Adrenal gland (tissue), 12 donors: ENCODE measurements around the gene GKN1. TPM values are rescaled to one million over a fixed set of nuclear protein-coding genes. Genes with fewer than 3 reads are reported as not detected.

Experiments used
- DNase-seq, 7 donors: peaks; one replicate each; pipeline ENCODE4 v3.0.0-alpha.2; 2019 to 2020
- H3K27ac ChIP-seq, 5 donors: fragments of 200-600 bp; sonication (generic) in 4 of 5; 1 replicate in 3 of 5; 2 replicates in 2 of 5; pipeline versions ENCODE4 v1.5.1 to v1.8.0; 2016 to 2020; ENCODE audit warnings: mild to moderate bottlenecking in 1 of 5
- H3K27me3 ChIP-seq: fragments of 200-600 bp; 2 replicates; pipeline ENCODE4 v1.8.0; 2021
- H3K36me3 ChIP-seq, 2 donors: fragments of 200-600 bp; replicated peaks in 1 of 2; 1 replicate in 1 of 2; 2 replicates in 1 of 2; pipeline versions ENCODE4 v1.5.1 to v1.8.0; 2018 to 2022
- H3K4me1 ChIP-seq, 2 donors: fragments of 200-600 bp; replicated peaks in 1 of 2; 1 replicate in 1 of 2; 2 replicates in 1 of 2; pipeline versions ENCODE4 v1.5.1 to v1.8.0; 2018 to 2021
- H3K4me3 ChIP-seq, 4 donors: fragments of 200-600 bp; sonication (generic) in 3 of 4; one replicate each; pipeline ENCODE4 v1.5.1; 2016 to 2018
- H3K9me3 ChIP-seq, 3 donors: fragments of 200-600 bp; sonication (generic) in 1 of 3; replicated peaks in 1 of 3; 1 replicate in 2 of 3; 2 replicates in 1 of 3; pipeline versions ENCODE4 v1.5.1 to v1.8.0; 2016 to 2021
- POLR2A ChIP-seq, 2 donors: fragments of 450-650 bp; IDR thresholded peaks; one replicate each; pipeline ENCODE4 v1.6.1; 2017; ENCODE audit warnings: antibody characterized with exemption in 2 of 2, mild to moderate bottlenecking in 2 of 2, moderate library complexity in 1 of 2
- WGBS, 4 donors: extraction: QIAGEN DNeasy Blood & Tissue Kit in 2 of 4; methylation state at CpG; one replicate each; pipeline versions ENCODE4 v1.1.5 to v1.1.7; 2013 to 2017; 5-methylcytosine and 5-hydroxymethylcytosine counted together
- intact Hi-C, 2 donors: fragments of 100-400 bp; cut with DNase I; formaldehyde crosslinking; loops; one replicate each; pipeline versions ENCODE4 v1.14.1 to v1.15.0; 2022 to 2023
- polyA plus RNA-seq, 3 donors: library from polyadenylated mRNA; stranded (reverse); fragments of 200-250 nt in 2 of 3; fragments of 350-450 nt in 1 of 3; fragmentation: Illumina TruSeq in 1 of 3; extraction: RNeasy Lipid Tissue Mini Kit (QIAGEN cat#74804) in 1 of 3; gene quantifications; one replicate each; pipeline ENCODE4 v1.2.3, GENCODE V29; 2013 to 2014
- total RNA-seq, 9 donors: library from RNA; depleted of rRNA in 4 of 9; stranded (reverse); fragments of >200 nt in 4 of 9; fragments of 120-200 nt in 1 of 9; fragmentation: NEBNext Ultra II Directional in 1 of 9; extraction: Animal tissue kit (Norgen Biotek cat#: 25700) in 1 of 9; gene quantifications; one replicate each; pipeline versions ENCODE4 v1.1.0 to v1.2.4, GENCODE V29; 2013 to 2023
- TF ChIP-seq, protein P1 (sequence below), 6 experiments: fragments of 450-650 bp in 4 of 6; fragments of 200-600 bp in 2 of 6; sonication (generic) in 1 of 6; IDR thresholded peaks; 1 replicate in 5 of 6; 2 replicates in 1 of 6; pipeline versions ENCODE4 v1.5.1 to v1.8.0; 2016 to 2021; ENCODE audit warnings: antibody characterized with exemption in 6 of 6, mild to moderate bottlenecking in 2 of 6, moderate library complexity in 1 of 6
- donor health status: healthy with polysubstance abuse.
- donor health status: Bipolar disorder and iron deficiency.
- donor health status: DM: yes; HTN: yes; CAD: no.
- donor health status: DM: no; HTN: no; CAD: no.
- donor health status: DM: no; HTN: no; CAD: no.
- donor health status: DM: yes; HTN: yes; CAD: no.

The GKN1 gene
- total and polyA plus RNA-seq, 12 donors, result 0.31 to 2.9 (median 1.5) TPM; not detected in 3

DNA sequence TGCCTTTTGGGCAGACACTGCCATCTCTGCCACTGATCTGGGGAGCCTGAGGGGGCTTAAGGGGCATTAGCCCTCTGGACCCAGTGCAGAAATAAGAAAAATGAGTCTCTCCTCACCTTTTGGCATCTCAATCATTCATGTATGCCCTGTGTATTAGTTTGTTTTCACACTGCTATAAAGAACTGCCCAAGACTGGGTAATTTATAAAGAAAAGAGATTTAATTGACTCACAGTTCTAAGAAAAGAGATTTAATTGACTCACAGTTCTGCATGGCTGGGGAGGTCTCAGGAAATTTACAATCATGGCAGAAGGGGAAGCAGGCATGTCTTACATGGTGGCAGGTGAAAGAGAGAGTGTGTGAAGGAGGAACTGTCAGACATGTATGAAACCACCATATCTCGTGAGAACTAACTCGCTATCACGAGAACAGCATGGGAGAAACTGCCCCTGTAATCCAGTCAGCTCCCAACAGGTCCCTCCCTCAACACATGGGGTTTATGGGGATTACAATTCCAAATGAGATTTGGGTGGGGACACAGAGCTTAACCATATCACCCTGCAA is 43.2 kb upstream of the GKN1 start:
- no peak for DNase-seq
- WGBS, 4 donors, result 82 to 91% (median 86%) methylated on average over 3 of the region's 3 CpGs
- no peaks in the 10 kb centered on the region for H3K36me3 ChIP-seq
- no peaks in the 10 kb centered on the region for H3K4me1 ChIP-seq
- no peak overlapping the region for H3K27ac ChIP-seq
- no peak overlapping the region for H3K4me3 ChIP-seq
- TF ChIP-seq POLR2A (IDR thresholded peaks at IDR 0.05), result no peak
- TF ChIP-seq, protein P1, sequence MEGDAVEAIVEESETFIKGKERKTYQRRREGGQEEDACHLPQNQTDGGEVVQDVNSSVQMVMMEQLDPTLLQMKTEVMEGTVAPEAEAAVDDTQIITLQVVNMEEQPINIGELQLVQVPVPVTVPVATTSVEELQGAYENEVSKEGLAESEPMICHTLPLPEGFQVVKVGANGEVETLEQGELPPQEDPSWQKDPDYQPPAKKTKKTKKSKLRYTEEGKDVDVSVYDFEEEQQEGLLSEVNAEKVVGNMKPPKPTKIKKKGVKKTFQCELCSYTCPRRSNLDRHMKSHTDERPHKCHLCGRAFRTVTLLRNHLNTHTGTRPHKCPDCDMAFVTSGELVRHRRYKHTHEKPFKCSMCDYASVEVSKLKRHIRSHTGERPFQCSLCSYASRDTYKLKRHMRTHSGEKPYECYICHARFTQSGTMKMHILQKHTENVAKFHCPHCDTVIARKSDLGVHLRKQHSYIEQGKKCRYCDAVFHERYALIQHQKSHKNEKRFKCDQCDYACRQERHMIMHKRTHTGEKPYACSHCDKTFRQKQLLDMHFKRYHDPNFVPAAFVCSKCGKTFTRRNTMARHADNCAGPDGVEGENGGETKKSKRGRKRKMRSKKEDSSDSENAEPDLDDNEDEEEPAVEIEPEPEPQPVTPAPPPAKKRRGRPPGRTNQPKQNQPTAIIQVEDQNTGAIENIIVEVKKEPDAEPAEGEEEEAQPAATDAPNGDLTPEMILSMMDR (IDR thresholded peaks at IDR 0.05), result no peak
- intact Hi-C loops, result no loop called here
- H3K27me3 ChIP-seq, result no peaks in the 10 kb centered on the region
- no peaks in the 10 kb centered on the region for H3K9me3 ChIP-seq

DNA sequence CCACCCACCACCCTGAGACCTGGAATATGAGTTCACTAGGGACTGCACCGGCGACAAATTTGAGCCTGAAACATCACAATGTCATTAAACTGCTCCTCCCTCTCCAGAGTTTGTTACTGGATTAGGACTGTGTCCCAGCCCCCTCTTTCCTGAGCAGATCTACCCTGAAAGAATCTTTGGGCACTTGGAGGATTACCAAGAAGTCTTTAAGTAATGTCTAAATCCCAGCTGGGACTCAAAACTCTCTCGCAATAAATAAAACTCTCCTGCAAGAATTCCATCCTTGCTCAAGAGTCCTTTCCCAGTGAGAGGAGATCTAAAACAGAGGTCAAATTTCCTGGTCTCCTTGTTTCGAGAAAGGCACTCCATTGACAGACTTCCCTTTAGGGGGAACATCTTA is 42.6 kb upstream of the GKN1 start:
- intact Hi-C loops, result no loop called here
- WGBS, 4 donors, result 61 to 81% (median 66%) methylated on average over 3 to 4 of the region's 4 CpGs
- Histone ChIP-seq H3K36me3 (no peaks in the 10 kb centered on the region), H3K4me3 (no peak overlapping the region), H3K9me3 (no peaks in the 10 kb centered on the region), H3K27me3 (no peaks in the 10 kb centered on the region), H3K4me1 (no peaks in the 10 kb centered on the region), H3K27ac (no peak overlapping the region)
- DNase-seq, result no peak
- TF ChIP-seq POLR2A (IDR thresholded peaks at IDR 0.05), result no peak
- TF ChIP-seq, protein P1 (IDR thresholded peaks at IDR 0.05), result no peak

DNA sequence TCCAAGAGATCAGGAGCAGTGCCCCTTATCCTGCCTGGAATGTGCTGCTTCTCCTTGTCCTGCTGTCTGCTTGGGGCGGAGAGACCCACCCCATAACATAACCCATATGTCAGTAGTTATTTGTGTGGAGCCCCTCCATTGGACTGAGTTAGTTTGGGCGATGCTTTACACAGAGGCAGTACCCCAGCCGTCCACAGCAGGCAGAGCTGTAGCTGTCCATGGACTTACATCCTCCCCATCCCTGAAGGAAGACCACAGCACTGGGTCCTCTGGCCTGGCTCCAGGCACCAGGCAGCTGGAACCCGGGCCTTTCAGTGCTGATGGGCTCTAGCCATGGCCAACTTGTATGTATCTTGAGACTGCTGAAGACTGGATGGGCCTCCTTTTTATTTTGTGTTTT is 42.0 kb upstream of the GKN1 start:
- no peaks in the 10 kb centered on the region for H3K27me3 ChIP-seq
- 80 to 89% (median 86%) methylated on average over 3 to 4 of the region's 4 CpGs for WGBS, 4 donors
- no peaks in the 10 kb centered on the region for H3K4me1 ChIP-seq
- no peaks in the 10 kb centered on the region for H3K9me3 ChIP-seq
- DNase-seq, result no peak
- no peak overlapping the region for H3K4me3 ChIP-seq
- TF ChIP-seq, protein P1 (IDR thresholded peaks at IDR 0.05), result no peak
- no peak for TF ChIP-seq POLR2A (IDR thresholded peaks at IDR 0.05)
- no peak overlapping the region for H3K27ac ChIP-seq
- intact Hi-C loops, result no loop called here
- no peaks in the 10 kb centered on the region for H3K36me3 ChIP-seq

DNA sequence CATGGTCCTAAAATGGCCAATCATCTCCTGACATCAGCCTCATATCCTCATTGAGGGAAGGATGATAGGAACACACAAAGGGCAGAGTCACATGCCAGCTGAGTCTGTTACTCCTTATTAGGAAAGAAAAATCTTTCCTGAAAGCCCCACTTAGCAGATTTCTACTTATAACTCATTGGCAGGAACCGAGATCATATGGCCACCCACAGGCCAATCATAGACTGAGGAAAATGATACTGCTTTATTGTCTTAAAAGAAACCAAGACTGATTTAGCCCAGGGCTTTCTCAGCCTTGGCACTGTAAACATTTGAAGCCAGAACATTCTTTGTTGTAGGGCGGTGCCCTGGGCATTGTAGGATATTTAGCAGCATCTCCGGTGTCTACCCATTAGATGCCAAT is 40.4 kb upstream of the GKN1 start:
- no peak for DNase-seq
- Histone ChIP-seq H3K4me1 (no peaks in the 10 kb centered on the region), H3K27ac (no peak overlapping the region), H3K9me3 (no peaks in the 10 kb centered on the region), H3K4me3 (no peak overlapping the region), H3K27me3 (no peaks in the 10 kb centered on the region), H3K36me3 (no peaks in the 10 kb centered on the region)
- intact Hi-C loops, result no loop called here
- no peak for TF ChIP-seq POLR2A (IDR thresholded peaks at IDR 0.05)
- TF ChIP-seq, protein P1 (IDR thresholded peaks at IDR 0.05), result no peak
- 92 to 100% (median 95%) methylated on average over 3 of the region's 3 CpGs for WGBS, 4 donors
